Immature natural killer cell (primary cell): Measurements from ENCODE around the gene SEMA3F. TPM values are rescaled to one million over a fixed set of nuclear protein-coding genes. Genes with fewer than 3 reads are reported as not detected.
A peak's percentile ranks its signal among the peaks of the same experiment; 100 is the strongest.

Experiments used
- DNase-seq, 3 donors: peaks; one replicate each; pipeline ENCODE4 v3.0.0; 2022; ENCODE audit warnings: mixed read lengths in 1 of 3
- H3K27ac Mint-ChIP-seq, 6 donors: one replicate each; pipeline ENCODE4 v1.8.0; 2020; ENCODE audit warnings: mixed read lengths in 6 of 6, mild to moderate bottlenecking in 5 of 6, inconsistent platforms in 4 of 6, moderate library complexity in 3 of 6
- H3K27me3 Mint-ChIP-seq, 3 donors: one replicate each; pipeline ENCODE4 v1.8.0; 2020 to 2021; ENCODE audit warnings: low read depth in 3 of 3, mild to moderate bottlenecking in 3 of 3, mixed read lengths in 3 of 3, moderate library complexity in 3 of 3, inconsistent platforms in 1 of 3
- H3K36me3 Mint-ChIP-seq, 3 donors: one replicate each; pipeline ENCODE4 v1.8.0; 2020; ENCODE audit warnings: mixed read lengths in 3 of 3, inconsistent platforms in 2 of 3, mild to moderate bottlenecking in 2 of 3
- H3K4me1 Mint-ChIP-seq, 2 donors: one replicate each; pipeline ENCODE4 v1.8.0; 2020; ENCODE audit warnings: inconsistent platforms in 2 of 2, mild to moderate bottlenecking in 2 of 2, mixed read lengths in 2 of 2, moderate library complexity in 1 of 2
- H3K4me3 Mint-ChIP-seq, 5 donors: one replicate each; pipeline ENCODE4 v1.8.0; 2020; ENCODE audit warnings: mild to moderate bottlenecking in 5 of 5, mixed read lengths in 5 of 5, inconsistent platforms in 3 of 5, moderate library complexity in 3 of 5
- H3K9me3 Mint-ChIP-seq, 6 donors: one replicate each; pipeline ENCODE4 v1.8.0; 2020; ENCODE audit warnings: mild to moderate bottlenecking in 6 of 6, mixed read lengths in 6 of 6, inconsistent platforms in 4 of 6, moderate library complexity in 3 of 6
- polyA plus RNA-seq, 3 donors: library from polyadenylated mRNA; unstranded; fragments of 300-500 nt; fragmentation: Illumina TruSeq; gene quantifications; one replicate each; pipeline ENCODE4 v1.2.3, GENCODE V29; 2021

The SEMA3F gene
- polyA plus RNA-seq, 3 donors from 2014 or later = not detected

DNA sequence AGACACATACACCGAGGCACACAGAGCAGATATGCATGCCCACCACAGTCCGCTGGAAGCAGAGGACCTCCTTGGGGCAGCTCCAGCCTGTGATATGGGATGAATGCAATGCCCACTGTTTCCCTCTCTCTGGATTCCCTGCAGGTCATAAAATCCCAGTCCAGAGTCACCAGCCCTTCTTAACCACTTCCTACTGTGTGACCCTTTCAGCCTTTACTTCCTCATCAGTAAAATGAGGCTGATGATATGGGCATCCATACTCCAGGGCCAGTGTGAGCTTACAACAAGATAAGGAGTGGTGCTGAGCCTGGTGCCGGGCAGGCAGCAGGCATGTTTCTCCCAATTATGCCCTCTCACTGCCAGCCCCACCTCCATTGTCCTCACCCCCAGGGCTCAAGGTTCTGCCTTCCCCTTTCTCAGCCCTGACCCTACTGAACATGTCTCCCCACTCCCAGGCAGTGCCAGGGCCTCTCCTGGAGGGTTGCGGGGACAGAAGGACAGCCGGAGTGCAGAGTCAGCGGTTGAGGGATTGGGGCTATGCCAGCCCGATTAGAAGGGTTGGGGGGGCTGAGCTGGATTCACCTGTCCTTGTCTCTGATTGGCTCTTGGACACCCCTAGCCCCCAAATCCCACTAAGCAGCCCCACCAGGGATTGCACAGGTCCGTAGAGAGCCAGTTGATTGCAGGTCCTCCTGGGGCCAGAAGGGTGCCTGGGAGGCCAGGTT lies 36.0 kb downstream of the SEMA3F start, which contains the start of gene GNAT1:
TSS of gene GNAT1 (plus strand) at position 675 of the 725 bp plus-strand sequence. CDS start 116 bp downstream, outside the sequence.
- no peak within 1 kb of the TSS for H3K27ac Mint-ChIP-seq

DNA sequence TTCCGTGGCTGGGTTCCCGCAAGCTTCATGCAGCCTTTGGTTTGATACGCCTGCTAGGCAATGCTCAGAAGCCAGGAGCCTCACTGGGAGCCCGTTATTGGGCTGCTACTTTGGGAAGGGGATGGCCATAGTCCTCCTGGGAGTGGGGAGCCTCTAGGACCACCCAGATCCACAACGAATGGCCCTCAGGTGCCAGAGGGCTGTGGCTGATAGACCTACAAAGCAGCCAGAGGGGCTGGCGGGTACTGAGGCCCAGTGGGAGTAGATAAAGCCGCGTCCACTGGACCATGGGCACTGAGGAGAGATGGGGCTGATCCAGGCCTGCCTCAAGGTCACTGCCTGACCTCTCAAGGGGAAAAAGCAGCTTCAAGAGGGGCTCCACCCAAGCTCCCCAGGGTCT lies 37.0 kb downstream of the SEMA3F start:
- peaks cover 4 to 11% (median 4%) of the 10 kb centered on the region in 3 donors for H3K27me3 Mint-ChIP-seq
- DNase-seq = peak in 1 of 3 donors; percentile 13
- H3K9me3 Mint-ChIP-seq = no peaks in the 10 kb centered on the region
- no peaks in the 10 kb centered on the region for H3K36me3 Mint-ChIP-seq
- no peak overlapping the region for H3K27ac Mint-ChIP-seq
- no peak overlapping the region for H3K4me3 Mint-ChIP-seq
- peaks cover 0 to 8% of the 10 kb centered on the region in 2 donors for H3K4me1 Mint-ChIP-seq

More for the DNA sequence above, 36.0 kb downstream of the SEMA3F start, which contains the start of gene GNAT1:
- Mint-ChIP-seq H3K4me3 (no peak within 1 kb of the TSS), H3K36me3 (no peaks in the 10 kb centered on the region), H3K27me3 (peaks cover 4 to 9% (median 4%) of the 10 kb centered on the region in 3 donors), H3K4me1 (peaks cover 0 to 8% of the 10 kb centered on the region in 2 donors), H3K9me3 (no peaks in the 10 kb centered on the region)
- no peak for DNase-seq

DNA sequence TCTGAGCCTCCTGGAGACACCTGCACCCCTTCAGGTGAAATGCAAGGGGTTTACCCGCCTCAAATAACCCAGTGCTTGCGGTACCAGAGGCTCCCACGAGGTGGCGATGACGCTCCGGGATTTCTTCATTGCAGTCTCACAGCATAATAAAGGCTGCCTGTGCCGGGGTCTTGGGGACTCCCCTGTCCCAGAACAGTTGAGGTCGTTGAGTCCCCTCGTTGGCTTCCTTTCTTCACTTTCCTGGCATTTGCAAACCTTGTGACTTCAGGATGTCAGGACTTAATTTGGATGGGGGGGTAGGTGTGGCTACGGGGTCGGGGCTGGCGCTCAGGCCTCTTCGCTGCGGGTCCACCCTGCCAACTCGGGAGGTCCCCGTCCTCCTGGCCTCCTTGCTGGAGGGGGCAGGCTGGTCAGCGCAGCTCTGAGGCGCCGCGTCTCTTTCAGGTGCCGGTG lies 37.6 kb downstream of the SEMA3F start:
- H3K4me1 Mint-ChIP-seq = peaks cover 0 to 8% of the 10 kb centered on the region in 2 donors
- H3K9me3 Mint-ChIP-seq = no peaks in the 10 kb centered on the region
- no peak overlapping the region for H3K27ac Mint-ChIP-seq
- peak; percentile 73 to 76 (median 74) for DNase-seq
- H3K36me3 Mint-ChIP-seq = no peaks in the 10 kb centered on the region
- peaks cover 4 to 13% (median 8%) of the 10 kb centered on the region in 3 donors for H3K27me3 Mint-ChIP-seq
- no peak overlapping the region for H3K4me3 Mint-ChIP-seq

DNA sequence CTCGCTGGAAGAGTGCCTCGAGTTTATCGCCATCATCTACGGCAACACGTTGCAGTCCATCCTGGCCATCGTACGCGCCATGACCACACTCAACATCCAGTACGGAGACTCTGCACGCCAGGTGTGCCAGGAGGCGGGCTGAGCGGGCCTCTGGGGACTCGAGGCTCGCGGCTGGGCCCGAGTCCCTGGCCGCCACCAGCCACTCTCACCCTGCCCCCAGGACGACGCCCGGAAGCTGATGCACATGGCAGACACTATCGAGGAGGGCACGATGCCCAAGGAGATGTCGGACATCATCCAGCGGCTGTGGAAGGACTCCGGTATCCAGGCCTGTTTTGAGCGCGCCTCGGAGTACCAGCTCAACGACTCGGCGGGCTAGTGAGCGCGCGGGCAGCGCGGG lies 38.2 kb downstream of the SEMA3F start:
- Mint-ChIP-seq H3K36me3 (no peaks in the 10 kb centered on the region), H3K4me1 (peaks cover 0 to 8% of the 10 kb centered on the region in 2 donors), H3K9me3 (no peaks in the 10 kb centered on the region), H3K27ac (no peak overlapping the region), H3K27me3 (peaks cover 4 to 15% (median 8%) of the 10 kb centered on the region in 3 donors), H3K4me3 (no peak overlapping the region)
- no peak for DNase-seq

DNA sequence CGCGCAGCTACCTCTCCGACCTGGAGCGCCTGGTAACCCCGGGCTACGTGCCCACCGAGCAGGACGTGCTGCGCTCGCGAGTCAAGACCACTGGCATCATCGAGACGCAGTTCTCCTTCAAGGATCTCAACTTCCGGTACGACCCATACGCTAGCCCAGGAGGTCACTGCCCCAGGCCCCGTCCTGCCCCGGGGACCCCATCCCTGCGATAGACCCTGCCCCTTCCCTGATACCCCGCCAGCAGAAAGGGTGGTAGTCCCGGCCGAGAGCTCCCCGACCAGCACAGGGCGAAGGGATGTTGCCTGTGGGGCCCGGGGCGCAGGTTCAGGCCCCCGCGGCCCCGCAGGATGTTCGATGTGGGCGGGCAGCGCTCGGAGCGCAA lies 38.6 kb downstream of the SEMA3F start:
- Mint-ChIP-seq H3K36me3 (no peaks in the 10 kb centered on the region), H3K27me3 (peaks cover 8 to 17% (median 8%) of the 10 kb centered on the region in 3 donors), H3K4me1 (peaks cover 0 to 8% of the 10 kb centered on the region in 2 donors), H3K27ac (no peak overlapping the region), H3K4me3 (no peak overlapping the region), H3K9me3 (no peaks in the 10 kb centered on the region)
- no peak for DNase-seq

DNA sequence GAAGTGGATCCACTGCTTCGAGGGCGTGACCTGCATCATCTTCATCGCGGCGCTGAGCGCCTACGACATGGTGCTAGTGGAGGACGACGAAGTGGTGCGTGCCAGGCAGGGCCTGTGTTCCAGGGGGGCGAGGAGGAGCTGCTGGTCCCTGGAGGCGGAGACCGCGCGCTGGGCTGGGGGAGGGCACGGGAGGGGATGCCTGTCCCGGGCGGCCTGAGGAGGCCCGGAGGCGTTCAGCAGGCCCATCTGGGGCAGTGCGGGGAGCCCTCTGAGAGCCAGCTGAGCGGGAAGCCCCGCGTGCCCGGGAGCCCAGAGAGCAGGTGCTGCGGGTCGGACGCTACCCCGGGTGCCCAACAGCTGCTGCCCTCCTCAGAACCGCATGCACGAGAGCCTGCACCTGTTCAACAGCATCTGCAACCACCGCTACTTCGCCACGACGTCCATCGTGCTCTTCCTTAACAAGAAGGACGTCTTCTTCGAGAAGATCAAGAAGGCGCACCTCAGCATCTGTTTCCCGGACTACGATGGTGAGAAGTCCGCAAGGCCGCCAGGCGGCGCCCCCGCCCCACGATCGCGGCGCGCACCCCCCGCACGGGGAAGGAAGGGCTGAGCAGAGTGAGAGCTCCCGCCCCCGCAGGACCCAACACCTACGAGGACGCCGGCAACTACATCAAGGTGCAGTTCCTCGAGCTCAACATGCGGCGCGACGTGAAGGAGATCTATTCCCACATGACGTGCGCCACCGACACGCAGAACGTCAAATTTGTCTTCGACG lies 39.2 kb downstream of the SEMA3F start:
- H3K4me1 Mint-ChIP-seq = peaks cover 0 to 8% of the 10 kb centered on the region in 2 donors
- H3K27ac Mint-ChIP-seq = peak overlapping the region in 3 of 6 donors; percentile 45 to 71 (median 56)
- peak overlapping the region; percentile 46 to 73 (median 58) for H3K4me3 Mint-ChIP-seq
- no peaks in the 10 kb centered on the region for H3K9me3 Mint-ChIP-seq
- no peaks in the 10 kb centered on the region for H3K36me3 Mint-ChIP-seq
- peak; percentile 80 to 87 (median 82) for DNase-seq
- peaks cover 11 to 17% (median 12%) of the 10 kb centered on the region in 3 donors for H3K27me3 Mint-ChIP-seq

DNA sequence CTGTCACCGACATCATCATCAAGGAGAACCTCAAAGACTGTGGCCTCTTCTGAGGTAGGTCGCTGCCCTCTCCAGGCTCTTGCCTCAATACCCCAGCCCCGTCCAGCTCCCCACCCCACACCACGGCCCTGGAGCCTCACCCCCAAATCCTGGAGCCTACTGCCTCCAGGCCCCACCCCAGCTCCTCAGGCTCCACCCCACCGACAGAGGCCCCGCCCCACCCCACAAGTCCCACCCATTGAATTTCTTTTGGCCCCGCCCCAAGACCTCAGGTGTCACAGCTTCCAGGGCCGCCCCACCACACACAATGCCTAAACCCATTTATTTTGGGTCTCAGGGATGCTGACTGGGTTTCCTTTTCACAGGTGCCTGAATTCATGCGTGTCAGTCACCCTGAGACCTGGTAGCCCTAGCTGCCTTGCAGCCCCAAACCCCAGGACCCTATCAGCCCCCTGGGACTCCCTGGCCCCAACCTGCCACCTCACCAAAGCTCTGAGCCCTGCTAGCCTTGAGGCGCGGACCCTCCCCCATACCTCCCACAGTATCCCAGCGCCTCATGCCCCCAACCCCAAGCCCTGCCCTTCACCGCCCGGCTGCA lies 39.9 kb downstream of the SEMA3F start:
- Mint-ChIP-seq H3K4me1 (peaks cover 0 to 8% of the 10 kb centered on the region in 2 donors), H3K9me3 (no peaks in the 10 kb centered on the region), H3K4me3 (peak overlapping the region; percentile 46 to 73 (median 58)), H3K27me3 (peaks cover 11 to 19% (median 12%) of the 10 kb centered on the region in 3 donors), H3K27ac (peak overlapping the region in 2 of 6 donors; percentile 56 to 71), H3K36me3 (no peaks in the 10 kb centered on the region)
- DNase-seq = no peak

DNA sequence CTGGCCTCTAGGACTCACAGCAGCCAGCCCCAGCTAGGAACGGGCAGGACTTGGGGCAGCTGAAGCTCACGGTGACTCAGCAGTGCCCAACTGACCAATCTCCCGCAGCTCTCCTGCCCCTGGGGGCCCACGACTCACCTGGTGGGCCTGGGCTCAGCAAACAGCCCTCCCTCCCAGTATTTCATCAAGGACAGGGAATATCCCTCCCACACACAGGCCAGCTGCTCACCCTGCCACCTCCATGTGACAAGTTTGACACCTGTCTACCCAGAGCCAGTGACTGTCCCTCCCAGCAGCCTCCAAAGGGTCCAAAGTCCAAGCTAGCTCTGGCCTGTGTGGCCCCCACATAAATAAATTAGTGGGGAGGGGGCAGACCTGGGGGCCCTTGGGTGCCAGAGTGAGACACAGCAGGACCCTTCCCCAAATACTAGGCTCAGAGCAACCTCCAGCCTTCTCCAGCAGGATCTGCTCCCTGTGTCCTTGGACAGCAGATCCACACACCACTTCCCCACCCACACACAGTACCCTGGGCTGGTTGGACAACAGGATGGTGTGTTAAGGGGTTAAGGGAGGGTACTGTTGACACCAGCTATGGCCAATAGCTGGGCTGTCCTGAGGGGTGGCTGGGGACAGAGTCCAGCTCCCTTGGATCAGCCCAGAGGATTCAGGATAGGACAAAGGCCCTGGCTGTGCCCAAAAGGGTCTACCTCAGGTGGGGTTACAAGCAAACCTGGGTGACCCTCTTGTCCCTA lies 40.6 kb downstream of the SEMA3F start:
- H3K27ac Mint-ChIP-seq = peak overlapping the region in 1 of 6 donors; percentile 28
- H3K27me3 Mint-ChIP-seq = peaks cover 11 to 20% (median 12%) of the 10 kb centered on the region in 3 donors
- no peak for DNase-seq
- H3K4me3 Mint-ChIP-seq = no peak overlapping the region
- no peaks in the 10 kb centered on the region for H3K36me3 Mint-ChIP-seq
- H3K4me1 Mint-ChIP-seq = peaks cover 0 to 8% of the 10 kb centered on the region in 2 donors
- H3K9me3 Mint-ChIP-seq = no peaks in the 10 kb centered on the region

DNA sequence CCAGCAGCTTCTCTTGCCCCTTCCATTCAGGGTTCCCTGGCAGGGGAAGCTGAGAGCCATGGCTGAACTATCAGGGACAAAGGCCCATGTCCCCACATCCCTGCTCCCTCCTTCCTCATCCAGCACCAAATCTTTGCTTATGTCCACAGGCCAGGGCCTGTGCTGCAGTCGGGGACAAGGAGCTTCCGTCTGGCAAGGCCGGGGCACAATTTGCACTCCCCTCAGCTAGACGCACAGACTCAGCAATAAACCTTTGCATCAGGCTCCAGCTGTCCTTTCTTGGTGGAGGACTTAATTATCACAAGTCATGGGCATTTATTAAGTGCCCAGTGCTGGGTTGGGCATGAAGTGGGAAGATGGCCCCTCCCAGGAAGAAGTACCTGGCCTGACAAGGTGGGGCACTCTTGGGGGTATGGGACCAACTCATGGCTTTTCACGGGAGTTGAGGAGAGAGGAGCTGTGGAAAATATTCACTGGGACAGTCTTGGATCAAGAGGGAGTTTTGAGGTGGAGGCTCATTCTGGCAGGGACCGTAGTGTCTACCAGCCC lies 41.2 kb downstream of the SEMA3F start:
- H3K36me3 Mint-ChIP-seq = no peaks in the 10 kb centered on the region
- H3K4me3 Mint-ChIP-seq = no peak overlapping the region
- H3K27ac Mint-ChIP-seq = no peak overlapping the region
- no peak for DNase-seq
- H3K27me3 Mint-ChIP-seq = peaks cover 12 to 21% (median 15%) of the 10 kb centered on the region in 3 donors
- peaks cover 0 to 8% of the 10 kb centered on the region in 2 donors for H3K4me1 Mint-ChIP-seq
- no peaks in the 10 kb centered on the region for H3K9me3 Mint-ChIP-seq

DNA sequence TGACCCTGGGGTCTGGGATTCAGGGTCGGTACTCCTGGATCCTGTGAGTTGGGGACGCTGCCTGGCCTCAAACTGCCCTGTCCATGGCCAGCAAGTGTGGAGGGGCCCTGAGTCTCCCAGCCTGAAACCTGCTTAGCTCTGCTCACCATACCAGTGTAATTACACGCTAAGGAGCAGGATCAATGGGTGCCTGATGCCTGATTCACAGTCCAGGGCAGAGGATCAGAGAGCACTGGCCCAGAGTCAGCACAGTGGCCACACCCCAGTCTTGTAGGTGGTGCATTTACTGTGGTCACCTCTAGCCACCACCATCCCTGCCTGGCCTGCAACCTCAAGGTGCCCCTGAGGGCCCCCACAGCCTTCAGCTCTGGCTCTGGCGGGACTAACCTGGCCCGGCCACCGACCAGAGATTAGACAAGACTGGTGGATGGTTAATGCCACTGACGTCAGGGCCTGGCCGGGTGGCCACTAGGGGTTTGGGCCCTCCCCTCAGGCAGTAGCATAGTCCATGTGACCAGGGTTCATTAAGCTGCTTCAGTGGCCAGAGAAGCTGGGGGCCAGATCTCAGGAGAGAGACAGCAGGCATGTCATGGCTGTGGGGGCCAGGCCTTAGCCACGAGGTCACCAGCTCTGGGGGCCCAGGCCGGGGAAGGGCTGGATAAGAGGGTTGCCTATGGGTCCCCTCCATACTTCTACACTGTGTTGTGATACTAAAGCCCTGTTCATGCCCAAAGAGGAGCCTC lies 46.6 kb downstream of the SEMA3F start:
- Mint-ChIP-seq H3K27ac (no peak overlapping the region), H3K4me3 (no peak overlapping the region), H3K9me3 (no peaks in the 10 kb centered on the region), H3K27me3 (peaks cover 17 to 27% (median 21%) of the 10 kb centered on the region in 3 donors), H3K4me1 (no peaks in the 10 kb centered on the region), H3K36me3 (no peaks in the 10 kb centered on the region)
- DNase-seq = no peak

DNA sequence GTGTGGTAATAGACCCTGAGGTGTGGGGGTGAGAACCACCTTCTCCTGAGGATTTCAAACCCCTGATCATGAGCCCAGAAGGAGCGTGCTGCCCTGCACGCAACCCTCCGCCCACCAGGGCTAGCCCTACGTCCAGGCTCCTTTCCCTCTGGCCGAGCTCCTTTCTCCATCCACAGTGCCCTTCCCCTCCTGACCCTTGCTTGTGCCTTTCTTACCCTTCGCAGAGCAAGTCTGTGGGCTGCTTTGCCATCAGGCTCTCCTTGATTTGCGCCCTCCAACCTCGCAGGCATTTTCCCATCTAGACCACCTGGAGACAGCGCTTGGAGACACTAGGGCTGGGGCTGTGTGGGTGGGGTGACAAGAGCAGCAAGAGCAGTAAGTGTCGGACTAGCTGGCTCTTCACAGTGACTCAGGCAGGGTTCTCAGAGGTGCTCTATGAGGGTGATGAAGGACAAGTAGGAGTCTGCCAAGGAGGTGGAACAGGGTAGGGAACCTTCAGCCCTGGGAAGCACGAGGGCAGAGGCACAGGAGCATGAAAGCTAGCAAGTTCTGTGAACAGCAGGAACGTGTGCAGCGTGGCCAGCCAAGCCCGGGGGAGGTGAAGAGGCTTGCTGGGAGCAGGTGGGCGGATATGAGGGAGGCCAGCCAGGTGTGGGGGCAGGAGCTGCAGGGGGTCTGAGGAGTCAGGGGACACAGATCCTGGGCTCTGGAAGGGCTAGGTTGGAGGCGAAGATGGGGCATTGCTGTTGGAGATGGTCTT lies 47.4 kb downstream of the SEMA3F start:
- no peaks in the 10 kb centered on the region for H3K9me3 Mint-ChIP-seq
- no peak overlapping the region for H3K27ac Mint-ChIP-seq
- H3K4me3 Mint-ChIP-seq = no peak overlapping the region
- H3K36me3 Mint-ChIP-seq = no peaks in the 10 kb centered on the region
- no peak for DNase-seq
- no peaks in the 10 kb centered on the region for H3K4me1 Mint-ChIP-seq
- H3K27me3 Mint-ChIP-seq = peaks cover 12 to 29% (median 23%) of the 10 kb centered on the region in 3 donors
